Measurements from ENCODE around the gene ANXA2R.
A peak's percentile ranks its signal among the peaks of the same experiment; 100 is the strongest.
"Not testable (repeated sequence)": the region's sequence is repeated elsewhere in the genome, so short reads cannot be mapped to it uniquely, and the experiment has no call there.

The ANXA2R gene

GRCh38 chr5:43033841-43034590 is 6.1 kb downstream of the ANXA2R start:
- DNase-seq (ENCODE audit: low read depth): no peak

- DNase-seq (ENCODE audit: low read depth): no peak
Observed at GRCh38 chr5:43027054-43027785, 12.9 kb downstream of the ANXA2R start.

- not testable (repeated sequence) for DNase-seq (ENCODE audit: low read depth)
Observed at GRCh38 chr5:43025184-43025950, 14.8 kb downstream of the ANXA2R start.

- DNase-seq (ENCODE audit: low read depth): no peak
Observed at GRCh38 chr5:43024217-43024616, 15.9 kb downstream of the ANXA2R start.

GRCh38 chr5:43021151-43021550 is 19.0 kb downstream of the ANXA2R start:
- no peak for DNase-seq (ENCODE audit: low read depth)

GRCh38 chr5:43020399-43020746 is 19.7 kb downstream of the ANXA2R start:
- DNase-seq (ENCODE audit: low read depth): no peak

GRCh38 chr5:43019614-43020398 is 20.3 kb downstream of the ANXA2R start:
- DNase-seq (ENCODE audit: low read depth): no peak

GRCh38 chr5:43019291-43019613 is 20.9 kb downstream of the ANXA2R start:
- no peak for DNase-seq (ENCODE audit: low read depth)

GRCh38 chr5:43017428-43017815 is 22.7 kb downstream of the ANXA2R start:
- DNase-seq (ENCODE audit: low read depth): no peak

- DNase-seq (ENCODE audit: low read depth): no peak
Observed at GRCh38 chr5:43016217-43016779, 23.8 kb downstream of the ANXA2R start.

- no peak for DNase-seq (ENCODE audit: low read depth)
Observed at GRCh38 chr5:43014522-43014921, 25.6 kb downstream of the ANXA2R start.

- no peak for DNase-seq (ENCODE audit: low read depth)
Observed at GRCh38 chr5:43010935-43011315, 29.2 kb downstream of the ANXA2R start.

GRCh38 chr5:43008363-43009153 is 31.6 kb downstream of the ANXA2R start:
- DNase-seq (ENCODE audit: low read depth): peak; percentile 89

GRCh38 chr5:43007911-43008362 is 32.2 kb downstream of the ANXA2R start:
- DNase-seq (ENCODE audit: low read depth): no peak

- peak; percentile 92 for DNase-seq (ENCODE audit: low read depth)
Observed at GRCh38 chr5:43007246-43007910, 32.7 kb downstream of the ANXA2R start.

GRCh38 chr5:43006424-43007202 is 33.5 kb downstream of the ANXA2R start:
- no peak for DNase-seq (ENCODE audit: low read depth)

GRCh38 chr5:43005031-43005430 is 35.1 kb downstream of the ANXA2R start:
- DNase-seq (ENCODE audit: low read depth): no peak

- DNase-seq (ENCODE audit: low read depth): no peak
Observed at GRCh38 chr5:43001748-43002147, 38.4 kb downstream of the ANXA2R start.

- DNase-seq (ENCODE audit: low read depth): no peak
Observed at GRCh38 chr5:43000914-43001313, 39.2 kb downstream of the ANXA2R start.
